Neural cell (in vitro differentiated cells): ENCODE measurements around the gene ARHGAP40.

Experiments
- CTCF ChIP-seq: fragments of 450-650 bp; IDR thresholded peaks from 2 replicates; pipeline ENCODE4 v1.5.1; 2014; ENCODE audit warnings: antibody characterized with exemption, mild to moderate bottlenecking, moderate library complexity; ENCODE audit not compliant: poor library complexity, severe bottlenecking
- EZH2 ChIP-seq: fragments of 200-600, 300-800 bp; shearing (Covaris generic), sonication (generic); IDR thresholded peaks from 2 replicates; pipeline ENCODE4 v1.6.1; 2014; ENCODE audit warnings: antibody characterized with exemption, low read length, borderline replicate concordance, mild to moderate bottlenecking; ENCODE audit not compliant: insufficient read depth, poor library complexity, severe bottlenecking
- MXI1 ChIP-seq: fragments of 450-650 bp; conservative IDR thresholded peaks from 2 replicates; pipeline ENCODE4 v1.6.1; 2014; ENCODE audit warnings: antibody characterized with exemption, mild to moderate bottlenecking; ENCODE audit not compliant: poor library complexity, severe bottlenecking
- POLR2AphosphoS5 ChIP-seq: IDR thresholded peaks from 2 replicates; pipeline ENCODE4 v1.6.1; 2012
- RAD21 ChIP-seq: fragments of 450-650 bp; conservative IDR thresholded peaks from 2 replicates; pipeline ENCODE4 v1.6.1; 2014; ENCODE audit warnings: antibody characterized with exemption, mild to moderate bottlenecking, moderate library complexity
- REST ChIP-seq: IDR thresholded peaks from 2 replicates; pipeline ENCODE4 v1.6.1; 2012; ENCODE audit warnings: borderline replicate concordance

GRCh38 chr20:38651154-38651553, 49.5 kb downstream of the ARHGAP40 start:
- TF ChIP-seq RAD21, result no peak
- no peak for TF ChIP-seq CTCF
- no peak for TF ChIP-seq EZH2
- no peak for TF ChIP-seq REST
- no peak for TF ChIP-seq POLR2AphosphoS5
- no peak for TF ChIP-seq MXI1
